Stimulated activated CD8-positive, alpha-beta memory T cell treated with anti-CD3 and anti-CD28 coated beads, Interleukin-15, amount 100 ng/mL, for 1 hour (primary cell): ENCODE data around the gene ARID1B.
"Not testable (repeated sequence)": the region's sequence is repeated elsewhere in the genome, so short reads cannot be mapped to it uniquely, and the experiment has no call there.

ENCODE experiments used
- DNase-seq: peaks from one replicate; pipeline ENCODE4 v3.0.0-alpha.2; 2020; ENCODE audit warnings: low read depth

The ARID1B gene

DNA sequence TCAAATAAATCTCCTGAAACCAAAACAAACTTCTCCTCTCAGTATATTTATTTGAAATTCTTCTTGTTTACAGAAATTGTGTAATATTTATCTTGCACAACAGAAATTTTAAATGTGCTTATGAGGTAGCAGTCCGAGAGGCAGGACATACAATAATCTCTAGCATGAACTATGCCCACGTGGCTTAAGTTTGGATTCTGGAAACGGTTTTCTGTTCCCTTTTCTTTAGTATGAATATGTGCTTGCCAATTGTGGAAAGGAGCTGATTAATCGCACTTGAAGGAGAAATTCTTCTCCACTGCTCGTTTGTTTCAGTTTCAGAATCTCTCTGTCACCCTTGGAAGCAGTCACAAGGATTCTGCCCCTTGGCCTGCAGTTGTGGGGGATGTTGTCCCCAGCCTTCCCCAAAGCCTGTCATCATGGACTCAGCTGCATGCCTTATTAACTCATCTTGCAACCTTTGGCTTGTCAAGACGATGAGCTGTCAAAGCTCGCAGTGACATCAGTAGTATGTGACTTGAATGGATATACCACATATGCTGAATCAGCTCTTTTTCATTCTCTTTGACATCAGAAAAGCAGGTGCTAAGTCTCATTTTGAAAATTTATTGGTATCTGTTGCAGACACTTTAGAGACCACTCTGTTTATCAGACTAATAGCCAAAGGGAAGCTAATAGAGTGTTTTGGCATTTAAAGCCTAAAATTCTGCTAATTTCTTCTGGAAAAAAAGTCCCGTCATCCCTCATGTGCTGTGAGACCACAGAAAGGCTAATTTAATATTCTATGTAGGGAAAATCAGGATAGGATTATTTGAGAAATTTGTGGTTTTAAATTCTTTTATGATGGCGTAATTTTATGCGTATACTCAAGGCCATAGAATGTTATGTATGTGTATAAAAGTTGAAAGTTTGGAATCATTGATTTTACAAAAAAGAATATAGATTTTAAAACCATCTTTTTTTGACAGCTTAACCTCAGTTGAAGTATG, 186.8 kb downstream of the ARID1B start:
- DNase-seq, result no peak

DNA sequence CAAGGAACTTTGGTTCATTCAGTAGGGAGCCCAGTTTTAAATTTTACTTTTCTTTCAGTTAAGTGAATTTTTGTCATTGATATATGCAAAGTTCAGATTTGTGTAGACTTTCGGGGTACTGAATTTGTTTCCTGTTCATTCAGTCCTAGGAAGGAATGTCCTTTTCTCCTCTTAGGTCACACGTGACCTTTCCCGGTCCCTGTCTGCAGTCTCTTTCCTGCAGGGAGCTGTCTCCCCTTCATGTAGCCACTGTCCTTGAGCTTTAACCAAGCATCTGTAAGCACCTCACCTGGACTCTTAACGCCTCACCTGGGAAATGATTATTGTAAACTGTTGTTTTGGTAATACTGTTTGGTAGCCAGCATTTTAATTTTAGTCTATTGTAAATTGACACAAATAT, 190.7 kb downstream of the ARID1B start:
- no peak for DNase-seq

DNA sequence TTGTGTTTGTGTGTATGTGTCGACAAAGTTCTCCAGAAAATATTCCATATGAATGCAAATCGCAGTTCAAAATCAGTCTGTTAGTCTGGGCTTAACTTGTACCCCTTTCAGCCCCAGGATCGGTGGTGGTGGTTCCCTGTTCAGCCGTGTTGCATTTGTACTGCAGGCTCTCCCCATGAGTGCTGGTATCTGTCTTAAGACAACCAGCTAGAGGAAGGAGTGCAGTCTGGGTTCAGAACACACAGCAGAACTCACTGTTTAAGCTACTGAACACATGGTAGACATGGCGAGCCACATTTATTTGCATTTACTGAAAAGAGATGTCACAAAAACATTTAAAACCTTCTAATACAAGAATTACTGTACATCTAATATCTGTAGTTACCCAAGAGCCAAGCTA, 192.1 kb downstream of the ARID1B start:
- no peak for DNase-seq

DNA sequence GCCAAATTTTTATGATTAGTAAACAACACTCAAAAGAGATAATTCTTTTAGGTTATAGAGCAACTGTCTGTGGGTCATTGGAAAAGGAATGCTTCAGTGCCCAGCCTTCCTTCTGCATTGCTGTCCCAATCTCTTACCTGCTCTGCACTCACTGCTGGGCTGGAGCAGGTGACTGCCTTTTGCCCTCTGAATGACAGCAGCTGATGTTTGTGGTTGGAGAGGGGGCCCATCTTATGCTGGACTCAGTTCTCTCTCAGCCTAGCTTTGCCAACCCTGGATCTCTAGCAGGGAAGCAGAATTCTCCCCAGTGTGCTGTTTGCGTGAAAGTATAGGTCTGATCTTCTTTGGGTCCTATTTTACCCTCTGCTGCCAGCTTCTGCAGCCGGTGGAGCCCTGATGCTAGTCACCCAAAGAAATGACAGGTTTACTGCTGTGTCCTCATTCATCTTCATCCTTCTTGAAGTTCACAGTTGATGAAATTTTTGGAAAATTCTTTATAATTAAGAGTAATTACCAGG, 193.5 kb downstream of the ARID1B start:
- DNase-seq, result no peak

DNA sequence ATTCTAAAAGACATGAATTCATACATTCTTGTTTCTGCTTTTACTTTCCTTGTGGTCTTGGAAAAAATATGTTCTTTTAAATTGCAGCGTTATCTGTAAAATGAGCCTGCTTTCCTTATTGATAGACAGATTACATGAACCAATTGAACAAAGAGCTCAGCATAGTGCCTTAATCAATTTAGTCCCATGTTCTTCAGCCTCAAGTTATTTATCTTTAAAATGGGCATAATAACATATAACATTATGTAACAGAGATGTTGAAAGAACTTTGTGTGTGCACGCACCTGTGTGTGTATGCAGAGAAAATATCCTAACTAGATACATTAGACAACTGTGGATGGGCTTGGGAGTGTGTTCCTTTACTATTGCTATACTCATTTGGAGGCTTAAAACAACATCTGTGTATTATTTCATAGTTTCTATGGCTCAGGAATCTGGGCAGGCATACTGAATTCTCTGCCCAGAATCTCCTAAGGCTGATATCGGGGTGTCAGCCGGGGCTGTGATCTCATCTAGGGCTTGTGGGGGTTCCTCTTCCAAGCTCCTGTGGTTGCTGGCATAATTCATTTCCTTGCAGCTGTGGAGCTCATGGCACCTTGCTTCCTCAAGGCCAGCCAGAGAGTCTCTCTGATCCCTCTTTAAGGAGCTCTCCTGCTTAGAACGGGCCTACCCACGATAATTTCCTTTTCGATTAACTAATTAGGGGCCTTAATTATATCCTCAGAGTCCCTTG, 194.1 kb downstream of the ARID1B start:
- no peak for DNase-seq

DNA sequence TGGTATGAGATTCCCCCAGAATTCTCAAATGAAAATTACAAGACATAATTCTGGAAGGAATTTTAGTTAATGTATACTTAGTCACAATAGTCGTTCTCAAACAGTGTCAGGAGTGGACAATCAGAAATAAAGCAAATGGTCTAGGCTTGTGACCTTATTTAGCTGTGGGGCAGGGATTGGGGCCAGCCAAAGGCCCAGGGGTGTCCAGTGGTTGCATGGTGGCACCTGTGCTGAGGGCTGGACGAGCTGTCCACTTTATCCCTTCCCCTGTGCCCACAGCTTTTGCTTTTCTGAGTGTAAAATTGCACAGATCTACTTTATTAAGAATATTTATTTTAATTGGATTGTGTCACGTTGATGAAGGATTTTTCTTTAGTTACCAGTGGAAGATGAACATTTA, 195.0 kb downstream of the ARID1B start:
- no peak for DNase-seq

DNA sequence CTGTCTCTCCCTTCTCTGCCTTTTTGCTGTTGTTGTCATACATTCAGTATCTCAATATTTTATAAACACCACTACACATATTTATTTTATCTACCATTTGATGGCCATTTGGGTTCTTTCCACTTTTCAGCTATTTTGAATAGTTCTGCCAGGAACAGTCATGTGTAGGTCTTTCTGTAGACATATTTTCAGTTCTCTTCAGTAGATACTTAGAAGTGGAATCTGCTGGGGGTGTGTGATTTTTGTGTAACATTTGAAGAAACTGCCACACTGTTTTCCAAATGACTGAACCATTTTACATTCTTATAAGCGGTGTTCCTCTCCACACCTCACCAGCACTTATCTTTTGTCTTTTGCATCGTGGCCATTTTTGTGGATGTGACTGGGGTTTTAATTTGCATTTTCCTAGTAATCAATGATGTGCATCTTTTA, 197.7 kb downstream of the ARID1B start:
- DNase-seq, result no peak

DNA sequence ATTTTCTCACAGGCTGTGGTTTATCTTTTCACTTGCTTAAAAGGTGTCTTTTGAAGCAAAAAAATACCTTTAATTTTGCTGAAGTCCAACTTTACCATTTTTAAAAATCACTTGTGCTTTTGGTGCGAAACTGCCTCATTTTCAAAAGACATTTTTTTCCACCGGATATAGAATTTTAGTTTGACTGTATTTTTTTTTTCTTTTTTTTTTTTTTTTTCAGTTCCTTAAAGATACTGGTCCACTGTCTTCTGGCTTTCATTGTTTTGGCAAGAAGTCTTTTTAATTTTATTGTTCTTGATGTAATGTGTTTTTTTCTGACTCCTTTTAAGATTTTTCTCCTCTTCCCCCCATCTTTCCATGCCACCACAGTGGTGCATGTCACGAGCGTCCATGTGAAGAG, 198.2 kb downstream of the ARID1B start:
- DNase-seq, result no peak

DNA sequence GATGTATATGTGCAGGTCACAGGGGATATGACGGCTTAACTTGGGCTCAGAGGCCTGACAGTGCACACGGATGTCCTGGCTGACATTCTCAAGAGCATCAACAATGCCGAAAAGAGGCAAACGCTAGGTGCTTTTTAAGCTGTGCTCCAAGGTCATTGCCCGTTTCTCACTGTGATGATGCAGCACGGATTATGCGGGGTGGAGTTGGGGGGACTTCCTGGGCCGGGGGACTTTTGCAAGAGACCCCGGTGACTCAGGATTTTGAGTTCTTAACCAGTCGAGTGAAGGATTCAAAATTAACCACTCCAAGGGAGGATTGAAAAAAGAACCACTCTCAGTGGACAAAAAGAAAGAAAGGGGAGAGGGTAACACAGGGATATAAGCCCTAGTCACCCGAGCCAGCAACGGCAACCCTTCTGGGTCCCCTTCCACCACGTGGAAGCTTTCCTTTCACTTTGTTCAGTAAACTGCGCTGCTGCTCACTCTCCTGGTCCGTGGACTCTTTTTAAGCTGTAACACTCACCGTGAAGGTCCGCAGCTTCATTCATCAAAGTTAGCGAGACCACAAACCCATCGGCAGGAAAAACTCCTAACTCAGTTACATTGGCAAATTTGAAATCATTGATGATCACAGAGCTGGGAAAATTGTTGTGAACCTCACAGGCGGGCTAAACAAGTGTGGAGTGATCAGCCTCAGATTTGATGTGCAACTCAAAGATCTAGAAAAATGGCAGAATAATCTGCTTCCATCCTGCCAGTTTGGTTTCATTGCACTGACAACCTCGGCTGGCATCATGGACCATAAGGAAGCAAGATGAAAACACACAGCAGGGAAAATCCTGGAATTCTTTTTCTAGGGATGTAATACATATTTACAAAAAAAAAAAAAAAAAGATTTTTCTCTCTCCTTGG, 199.3 kb downstream of the ARID1B start:
- no peak for DNase-seq

DNA sequence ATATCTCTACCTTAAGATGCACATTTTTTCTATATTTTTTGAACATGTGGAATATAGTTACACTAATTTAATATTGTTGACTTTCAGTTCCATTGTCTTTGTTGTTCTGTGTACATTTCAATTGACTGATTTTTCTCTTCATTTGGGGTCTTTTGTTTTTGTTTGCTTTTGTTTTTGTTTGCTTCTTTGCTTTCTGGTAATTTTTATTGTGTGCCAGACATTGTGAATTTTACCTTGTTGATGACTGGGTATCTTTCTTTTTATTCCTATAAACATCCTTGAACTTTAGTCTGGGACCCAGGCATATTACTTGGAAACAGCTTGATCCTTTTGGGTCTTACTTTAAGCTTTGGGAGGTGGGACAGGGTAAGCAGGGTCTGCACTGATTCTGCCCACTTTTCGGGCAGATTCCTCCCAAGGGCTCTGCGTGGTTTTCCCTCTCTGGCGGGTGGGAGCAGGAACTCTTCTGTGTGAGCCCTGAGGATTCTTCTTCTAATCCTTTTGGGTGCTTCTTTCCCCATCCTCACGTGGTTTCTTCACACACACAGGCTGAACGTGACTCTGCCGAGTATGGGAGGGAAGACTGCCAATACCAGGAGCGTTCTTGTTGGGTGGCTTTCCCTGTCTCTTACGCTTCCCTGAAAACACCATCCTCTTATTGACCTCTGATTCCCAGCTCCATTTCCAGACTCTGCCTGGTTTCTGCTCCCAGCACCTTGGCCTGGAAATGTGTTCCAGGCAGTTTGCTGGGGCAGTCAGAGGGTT, 200.5 kb downstream of the ARID1B start:
- no peak for DNase-seq

DNA sequence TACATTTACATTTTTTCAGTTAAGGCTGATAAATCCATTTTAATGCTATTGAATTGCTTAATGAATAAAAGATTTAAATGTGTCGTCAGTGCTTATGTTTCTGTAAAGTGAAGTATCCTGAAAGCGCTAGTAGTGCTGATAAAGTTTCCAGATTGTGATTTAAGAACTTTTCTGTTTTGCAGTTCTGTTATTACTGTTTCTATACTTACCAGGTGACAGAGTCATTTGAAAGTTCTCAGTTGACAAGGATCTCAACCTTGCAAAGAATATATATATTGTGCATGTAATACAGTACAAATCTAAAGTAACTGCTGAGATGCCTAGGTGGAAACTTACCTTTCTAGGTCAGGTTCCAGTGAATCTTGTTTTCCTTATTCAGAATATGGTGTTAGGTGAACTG, 201.8 kb downstream of the ARID1B start:
- DNase-seq, result no peak

DNA sequence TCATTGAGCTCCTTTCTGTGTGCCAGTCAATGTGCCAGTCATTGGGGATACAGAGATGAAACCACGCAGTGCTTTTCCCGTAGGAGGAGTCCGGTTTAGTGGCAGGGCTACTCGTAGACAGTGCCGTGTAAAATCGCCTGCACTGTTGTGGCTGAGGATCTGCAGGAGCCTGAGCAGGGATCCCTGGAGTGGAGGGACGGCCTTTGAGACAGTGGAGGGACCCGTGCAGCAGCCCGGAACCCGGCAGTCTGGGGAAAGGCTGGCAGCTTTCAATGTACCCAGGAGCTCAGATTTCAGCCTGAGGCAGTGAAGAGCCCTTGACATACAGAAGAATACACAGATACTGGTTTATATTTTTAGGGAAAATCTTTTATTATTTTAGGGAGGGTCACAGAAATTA, 203.3 kb downstream of the ARID1B start:
- no peak for DNase-seq

DNA sequence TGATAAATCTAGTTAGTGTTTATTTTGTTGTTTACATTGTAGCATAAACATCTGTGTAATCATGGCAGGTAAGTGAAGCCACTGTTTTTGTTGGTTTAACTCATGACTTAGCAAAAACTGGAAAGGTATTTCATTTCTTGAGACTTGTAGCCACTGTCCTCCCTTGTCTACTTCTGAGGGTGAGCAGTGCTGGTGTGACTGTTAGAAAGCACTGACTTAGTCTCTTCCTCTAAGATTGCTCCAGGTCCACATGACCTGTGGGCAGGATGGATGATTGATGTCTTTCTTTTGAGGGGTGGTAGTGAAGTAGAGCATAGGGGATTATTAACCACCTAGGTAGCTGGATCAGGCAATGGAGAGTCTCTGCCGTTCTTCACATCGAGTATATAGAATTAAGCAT, 203.8 kb downstream of the ARID1B start:
- DNase-seq, result no peak

DNA sequence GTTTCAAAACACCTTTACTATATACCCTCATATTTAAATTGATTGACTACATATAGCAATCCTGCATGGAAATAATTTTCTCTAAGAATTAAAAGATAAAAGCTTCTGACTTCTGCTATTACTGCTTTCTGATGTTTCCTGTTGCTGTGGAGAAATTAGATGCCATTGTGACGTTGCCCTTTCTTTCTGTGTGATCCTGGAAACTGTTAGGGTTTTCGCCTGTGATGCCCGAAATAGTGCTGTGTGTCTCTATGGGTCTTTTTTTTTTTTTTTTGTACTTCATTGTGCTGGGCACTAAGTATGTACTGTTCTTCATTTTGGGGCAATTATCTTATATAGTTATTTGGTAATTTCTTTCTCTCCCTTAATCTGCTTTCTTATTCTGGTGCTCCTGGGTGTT, 205.0 kb downstream of the ARID1B start:
- no peak for DNase-seq

DNA sequence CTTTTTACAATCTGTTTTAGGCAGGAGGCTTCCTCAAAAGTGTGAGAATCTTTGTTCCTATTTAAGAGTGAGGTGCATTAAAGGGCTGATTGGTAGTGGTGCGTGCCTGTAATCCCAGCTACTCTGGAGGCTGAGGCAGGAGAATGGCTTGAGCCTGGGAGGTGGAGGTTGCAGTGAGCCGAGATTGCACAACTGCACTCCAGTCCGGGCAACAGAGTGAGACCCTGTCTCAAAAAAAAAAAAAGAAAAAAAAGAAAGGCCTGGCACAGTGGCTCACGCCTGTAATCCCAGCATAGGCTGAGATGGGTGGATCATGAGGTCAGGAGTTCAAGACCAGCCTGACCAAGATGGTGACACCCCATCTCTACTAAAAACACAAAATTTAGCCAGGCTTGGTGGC, 205.7 kb downstream of the ARID1B start:
- DNase-seq, result not testable (repeated sequence)

DNA sequence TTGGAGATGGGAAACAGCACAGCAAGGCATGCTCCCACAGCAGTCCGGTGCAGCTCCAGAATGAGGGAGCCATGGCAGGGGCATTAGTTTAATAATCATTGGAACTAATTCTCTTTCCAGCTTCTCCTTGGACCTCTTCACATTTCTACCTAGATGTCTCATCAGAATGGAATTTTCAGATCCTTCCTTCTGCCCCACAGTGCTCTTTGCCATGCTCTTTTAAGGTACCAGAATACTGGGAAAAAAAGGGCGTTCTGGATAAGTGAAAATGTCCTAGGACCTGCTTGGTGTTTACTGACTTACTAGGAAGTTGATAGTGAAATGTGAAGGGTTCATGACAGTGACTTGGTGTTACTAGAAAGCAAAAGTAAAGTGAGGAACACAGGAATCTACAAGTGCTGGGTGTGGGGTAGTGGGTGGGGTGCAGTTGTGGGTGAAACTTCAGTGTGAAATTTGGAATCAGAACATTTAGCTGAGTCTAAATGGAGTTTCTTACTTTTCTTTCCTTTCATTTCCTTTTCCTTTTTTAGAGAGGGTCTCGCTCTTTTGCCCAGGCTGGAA, 207.1 kb downstream of the ARID1B start:
- no peak for DNase-seq

DNA sequence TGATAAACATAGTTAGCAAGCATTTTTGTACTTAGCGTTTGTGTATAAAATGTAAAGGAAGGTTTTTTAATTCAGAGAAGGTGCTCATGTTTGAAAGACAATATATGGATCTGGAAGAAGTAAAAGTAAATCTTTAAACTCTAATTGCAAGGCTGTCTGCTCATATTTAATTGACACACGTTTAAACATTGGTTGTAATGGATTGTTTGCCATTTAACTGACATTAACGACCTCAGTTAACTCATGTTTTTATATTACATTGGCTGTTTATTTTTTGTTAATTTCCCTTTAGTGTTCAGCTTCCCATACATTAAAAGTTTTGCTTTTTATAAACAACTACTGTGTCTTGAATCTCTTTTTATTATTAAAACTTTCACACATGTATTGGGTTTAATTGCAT, 208.1 kb downstream of the ARID1B start:
- DNase-seq, result no peak

DNA sequence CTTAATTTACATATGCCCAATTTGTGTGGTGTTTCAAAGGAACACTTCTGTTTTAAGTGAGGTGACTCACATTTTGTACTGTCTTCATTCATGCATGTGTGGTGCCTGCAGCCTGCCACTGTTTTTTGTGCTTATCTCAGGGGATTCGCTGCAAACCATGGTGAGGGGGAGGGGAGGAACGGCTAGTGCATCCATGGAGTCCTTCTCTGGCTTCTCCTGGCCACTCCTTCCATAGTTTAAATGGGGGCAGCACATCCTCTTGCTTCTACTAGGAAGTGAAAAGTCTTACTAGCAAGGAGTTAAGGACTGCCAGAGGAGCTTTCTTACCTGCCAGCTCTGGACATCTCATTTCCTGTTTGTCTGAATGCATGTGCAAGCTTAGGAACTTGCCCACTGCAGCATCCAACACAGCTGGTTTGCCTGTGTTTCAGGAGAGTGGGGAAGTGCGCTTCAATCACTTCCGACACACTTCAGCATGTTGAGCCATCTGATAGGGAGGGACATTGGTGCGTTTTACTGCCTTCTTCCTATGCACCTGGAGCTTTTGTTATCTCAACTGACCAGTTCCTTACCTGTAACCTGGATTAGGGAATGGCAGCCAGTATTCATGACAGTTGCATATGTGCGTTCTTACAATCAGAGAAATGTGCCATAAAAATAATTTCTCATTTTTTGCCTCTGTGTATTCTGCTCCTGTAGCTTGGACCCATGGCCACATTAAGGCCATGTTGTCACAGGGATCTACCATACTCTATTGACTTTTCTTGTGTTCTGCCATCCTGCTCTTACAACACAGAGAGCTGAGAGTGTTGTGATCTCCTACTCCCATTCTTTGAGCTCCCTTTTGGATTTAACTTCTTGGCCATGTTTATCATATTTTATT, 211.3 kb downstream of the ARID1B start:
- no peak for DNase-seq

DNA sequence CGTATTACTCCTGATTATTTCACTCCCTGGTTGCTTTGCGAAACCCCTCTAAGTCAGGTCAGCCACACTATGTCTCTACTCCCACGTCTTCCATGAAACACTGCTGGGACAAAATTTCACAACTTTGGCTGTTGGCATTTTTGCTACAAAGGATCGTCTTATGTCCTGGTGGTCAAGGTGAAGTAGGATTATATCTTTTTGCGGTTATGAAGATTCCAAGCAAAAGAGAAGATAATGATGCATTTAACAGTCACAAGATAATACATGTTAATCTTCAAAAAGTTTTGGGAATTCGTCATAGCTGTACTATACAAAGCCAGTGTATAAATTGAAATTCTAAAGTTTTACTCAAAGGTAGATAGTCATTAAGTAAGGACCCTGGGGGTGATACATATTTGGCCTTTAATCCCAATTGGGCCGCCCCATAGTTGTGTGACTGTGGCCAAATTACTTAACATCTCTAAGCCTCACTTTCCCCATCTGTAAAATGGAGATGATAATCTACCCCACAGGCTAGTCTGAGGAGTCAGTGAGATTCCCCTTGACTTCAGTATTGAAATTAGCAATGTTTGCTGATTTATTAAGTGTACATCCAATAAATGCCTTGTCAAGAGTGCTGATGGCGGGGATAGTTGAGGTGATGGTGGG, 212.1 kb downstream of the ARID1B start:
- DNase-seq, result no peak
